Lung (tissue), 12 donors: Measurements from ENCODE around the gene FSCN2. TPM values are rescaled to one million over a fixed set of nuclear protein-coding genes. Genes with fewer than 3 reads are reported as not detected.

Experiments used
- ATAC-seq: fragments of 200-7000 bp; cut with Tn5 transposase; one replicate; pipeline ENCODE4 v1.9.1; 2020; ENCODE audit warnings: moderate number of reproducible peaks; ENCODE audit not compliant: insufficient read depth, low FRiP score
- DNase-seq, 3 donors: peaks; one replicate each; pipeline ENCODE4 v3.0.0-alpha.2; 2013 to 2017
- H3K27ac ChIP-seq, 2 donors: one replicate each; pipeline ENCODE4 v1.5.1; 2013; ENCODE audit warnings: mild to moderate bottlenecking in 2 of 2, moderate library complexity in 2 of 2, control low read depth in 1 of 2, inconsistent platforms in 1 of 2, low read depth in 1 of 2, low read length in 1 of 2
- H3K27me3 ChIP-seq, 3 donors: one replicate each; pipeline ENCODE4 v1.5.1; 2013; ENCODE audit warnings: low read length in 2 of 3; ENCODE audit not compliant: control insufficient read depth in 3 of 3, insufficient read depth in 3 of 3
- H3K36me3 ChIP-seq, 4 donors: one replicate each; pipeline ENCODE4 v1.5.1; 2013; ENCODE audit warnings: low read length in 4 of 4, mild to moderate bottlenecking in 1 of 4, moderate library complexity in 1 of 4; ENCODE audit not compliant: control insufficient read depth in 4 of 4, insufficient read depth in 4 of 4
- H3K4me1 ChIP-seq, 5 donors: one replicate each; pipeline ENCODE4 v1.5.1; 2013; ENCODE audit warnings: low read length in 5 of 5, mild to moderate bottlenecking in 2 of 5, moderate library complexity in 1 of 5; ENCODE audit not compliant: control insufficient read depth in 5 of 5, insufficient read depth in 5 of 5
- H3K4me3 ChIP-seq: one replicate; pipeline ENCODE4 v1.5.1; 2013; ENCODE audit warnings: mild to moderate bottlenecking, control low read depth, moderate library complexity
- H3K9ac ChIP-seq, 2 donors: one replicate each; pipeline ENCODE4 v1.5.1; 2013; ENCODE audit warnings: low read length in 2 of 2, control low read depth in 1 of 2; ENCODE audit not compliant: insufficient read depth in 1 of 2
- H3K9me3 ChIP-seq, 4 donors: one replicate each; pipeline ENCODE4 v1.5.1; 2013; ENCODE audit warnings: low read length in 3 of 4, mild to moderate bottlenecking in 1 of 4, moderate library complexity in 1 of 4; ENCODE audit not compliant: control insufficient read depth in 4 of 4, insufficient read depth in 3 of 4
- WGBS, 2 donors: extraction: QIAGEN DNeasy Blood & Tissue Kit; methylation state at CpG; one replicate each; pipeline ENCODE4 v1.1.7; 2013; 5-methylcytosine and 5-hydroxymethylcytosine counted together
- polyA plus RNA-seq, 2 donors: library from polyadenylated mRNA; stranded (reverse); fragments of 200-250 nt; gene quantifications; one replicate each; pipeline ENCODE4 v1.2.1, GENCODE V29; 2013
- total RNA-seq, 2 donors: library from RNA; depleted of rRNA in 1 of 2; stranded (reverse); fragments of >200 nt in 1 of 2; gene quantifications; one replicate each; pipeline ENCODE4 v1.2.1, GENCODE V29; 2014 to 2021
- TF ChIP-seq, protein P1 (sequence below): IDR thresholded peaks from 2 replicates; pipeline ENCODE4 v1.5.1; 2012; ENCODE audit warnings: mild to moderate bottlenecking; ENCODE audit errors: control extremely low read depth, extremely low read depth
- donor health status: control.
- donor health status: control.
- donor health status: Bipolar disorder and iron deficiency.
- donor health status: healthy.
- donor health status: DM: yes; HTN: yes; CAD: no.

FSCN2 gene
- total and polyA plus RNA-seq, 4 donors: 0.46 to 3.9 (median 1.9) TPM

DNA sequence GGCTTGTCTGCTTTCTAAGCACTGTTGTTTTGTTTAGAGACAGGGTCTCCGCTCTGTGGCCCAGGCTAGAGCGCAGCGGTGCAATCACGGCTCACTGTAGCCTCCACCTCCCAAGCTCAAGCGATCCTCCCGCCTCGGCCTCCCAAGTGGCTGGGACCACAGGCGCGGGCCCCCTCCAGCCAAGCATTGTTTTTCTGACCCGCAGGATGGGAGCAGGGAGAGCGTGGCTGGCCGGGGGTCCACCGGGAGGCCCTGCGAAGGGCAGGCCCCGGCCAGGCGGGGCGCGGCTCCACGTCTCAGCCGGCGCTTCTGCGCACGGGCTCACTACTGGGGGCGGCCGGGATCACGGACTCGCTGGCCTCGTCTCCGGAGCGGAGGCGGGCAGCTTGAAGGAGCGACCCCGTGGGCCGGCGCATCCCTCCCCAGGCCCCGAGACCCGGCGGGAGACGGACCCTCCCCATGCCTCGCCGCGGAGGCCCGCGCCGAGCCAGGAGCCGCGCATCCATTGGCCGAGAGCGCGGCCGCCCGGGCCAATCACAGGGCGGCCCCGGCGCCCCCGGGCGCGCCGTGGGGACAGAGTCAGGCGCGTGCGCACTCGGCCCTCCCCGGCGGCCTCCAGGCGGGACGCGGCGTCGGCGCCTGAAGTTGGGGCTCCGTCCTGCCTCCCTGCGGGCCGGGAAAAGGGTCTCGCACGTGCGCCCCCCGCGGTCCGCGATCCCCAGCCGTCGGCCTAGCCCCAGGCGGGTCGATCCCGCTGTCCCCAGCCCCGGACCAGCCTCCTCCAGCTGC lies 40.5 kb upstream of the FSCN2 start:
- 8 to 11% methylated on average over 72 to 87 of the region's 87 CpGs for WGBS, 2 donors
- no peaks in the 10 kb centered on the region for H3K27me3 ChIP-seq
- TF ChIP-seq, protein P1, sequence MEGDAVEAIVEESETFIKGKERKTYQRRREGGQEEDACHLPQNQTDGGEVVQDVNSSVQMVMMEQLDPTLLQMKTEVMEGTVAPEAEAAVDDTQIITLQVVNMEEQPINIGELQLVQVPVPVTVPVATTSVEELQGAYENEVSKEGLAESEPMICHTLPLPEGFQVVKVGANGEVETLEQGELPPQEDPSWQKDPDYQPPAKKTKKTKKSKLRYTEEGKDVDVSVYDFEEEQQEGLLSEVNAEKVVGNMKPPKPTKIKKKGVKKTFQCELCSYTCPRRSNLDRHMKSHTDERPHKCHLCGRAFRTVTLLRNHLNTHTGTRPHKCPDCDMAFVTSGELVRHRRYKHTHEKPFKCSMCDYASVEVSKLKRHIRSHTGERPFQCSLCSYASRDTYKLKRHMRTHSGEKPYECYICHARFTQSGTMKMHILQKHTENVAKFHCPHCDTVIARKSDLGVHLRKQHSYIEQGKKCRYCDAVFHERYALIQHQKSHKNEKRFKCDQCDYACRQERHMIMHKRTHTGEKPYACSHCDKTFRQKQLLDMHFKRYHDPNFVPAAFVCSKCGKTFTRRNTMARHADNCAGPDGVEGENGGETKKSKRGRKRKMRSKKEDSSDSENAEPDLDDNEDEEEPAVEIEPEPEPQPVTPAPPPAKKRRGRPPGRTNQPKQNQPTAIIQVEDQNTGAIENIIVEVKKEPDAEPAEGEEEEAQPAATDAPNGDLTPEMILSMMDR: no peak
- peak; percentile 83 to 89 (median 84) for DNase-seq
- H3K4me1 ChIP-seq: peaks cover 0 to 27% (median under 1%) of the 10 kb centered on the region in 5 donors
- H3K4me3 ChIP-seq: peak overlapping the region; percentile 39
- ATAC-seq: peak; percentile 89
- H3K27ac ChIP-seq: peak overlapping the region; percentile 88 to 99
- H3K9ac ChIP-seq: peak overlapping the region in 1 of 2 donors; percentile 25
- no peaks in the 10 kb centered on the region for H3K9me3 ChIP-seq
- no peaks in the 10 kb centered on the region for H3K36me3 ChIP-seq

DNA sequence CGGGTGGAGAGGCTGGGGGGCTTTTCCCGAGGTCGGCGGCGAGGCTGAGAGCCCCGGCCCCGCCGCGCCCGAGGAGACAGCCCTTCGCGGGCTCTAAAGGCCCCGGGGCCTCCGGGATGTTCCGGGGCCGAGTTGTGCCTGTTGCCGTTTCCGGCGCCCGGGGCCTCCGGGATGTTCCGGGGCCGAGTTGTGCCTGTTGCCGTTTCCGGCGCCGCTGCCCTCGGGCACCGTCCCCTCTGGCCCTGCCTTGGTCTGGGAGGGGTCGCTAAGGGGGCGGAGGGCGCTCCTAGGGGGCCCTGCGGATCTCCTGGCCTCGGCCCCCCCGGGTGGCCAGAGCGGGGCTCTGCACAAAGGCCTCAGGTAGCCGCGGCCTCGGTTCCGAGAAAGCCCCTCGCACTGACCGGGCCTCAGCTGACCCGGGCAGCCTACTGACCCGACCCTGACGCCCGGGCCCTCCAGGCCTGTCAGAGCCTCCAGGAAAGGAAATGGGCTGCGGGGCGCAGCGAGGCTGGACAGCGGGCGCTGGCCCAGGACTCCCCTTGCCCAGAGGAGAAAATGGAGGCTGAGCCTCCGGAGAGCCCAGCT lies 39.8 kb upstream of the FSCN2 start:
- WGBS, 2 donors: 11 to 13% methylated on average over 36 to 52 of the region's 52 CpGs
- no peaks in the 10 kb centered on the region for H3K9me3 ChIP-seq
- H3K27ac ChIP-seq: peak overlapping the region; percentile 88 to 99
- H3K27me3 ChIP-seq: no peaks in the 10 kb centered on the region
- H3K4me3 ChIP-seq: peak overlapping the region; percentile 39
- ATAC-seq (no peak), DNase-seq (no peak)
- peaks cover 0 to 23% (median 0%) of the 10 kb centered on the region in 5 donors for H3K4me1 ChIP-seq
- H3K9ac ChIP-seq: peak overlapping the region in 1 of 2 donors; percentile 25
- H3K36me3 ChIP-seq: no peaks in the 10 kb centered on the region
- TF ChIP-seq, protein P1: no peak

DNA sequence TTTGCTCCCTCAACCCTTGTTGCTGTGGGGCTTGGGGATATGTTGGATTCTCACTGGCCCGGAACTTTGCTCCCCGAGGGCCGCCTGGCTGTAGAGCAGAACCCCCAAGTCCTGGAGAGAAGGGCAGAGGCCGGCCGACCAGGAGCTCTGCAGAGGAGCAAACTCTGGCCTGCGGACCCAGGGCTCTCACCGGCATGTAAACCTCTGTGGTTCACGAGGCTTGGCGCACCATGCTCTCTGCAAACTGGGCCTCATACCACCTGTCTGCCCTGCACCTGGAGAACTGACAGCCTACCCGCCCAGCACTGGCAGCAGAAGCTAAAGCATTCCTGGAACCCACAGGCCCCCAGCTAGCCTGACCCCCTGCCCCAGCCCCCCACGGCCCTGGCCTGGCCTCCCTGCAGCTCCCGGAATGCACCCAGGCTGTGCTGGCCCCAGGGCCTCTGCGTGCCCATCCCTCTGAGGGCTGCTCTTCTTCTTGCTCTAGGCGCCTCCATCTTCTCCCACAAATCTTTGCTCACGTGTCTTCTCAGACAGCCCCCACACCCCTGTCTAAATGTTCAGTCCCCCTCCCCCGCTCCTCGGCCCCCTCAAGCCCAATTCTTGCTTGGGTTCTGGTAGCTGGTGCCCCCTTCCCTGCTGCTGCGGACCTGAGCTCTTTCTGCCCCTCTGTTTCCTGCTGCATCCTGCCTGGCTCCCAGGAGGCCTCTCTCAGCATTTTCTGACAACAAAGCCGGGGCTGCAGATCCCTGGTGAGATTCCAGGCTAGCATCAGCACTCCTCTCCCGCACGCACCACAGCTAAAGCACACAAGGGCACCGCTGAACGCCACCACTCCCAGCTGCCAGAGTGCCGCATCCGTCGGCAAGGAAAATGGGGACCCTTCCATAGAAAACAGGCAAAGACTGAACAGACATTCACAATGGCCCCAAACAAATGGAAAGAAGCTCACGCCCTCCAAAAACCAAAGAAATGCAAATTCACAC lies 38.9 kb upstream of the FSCN2 start:
- no peaks in the 10 kb centered on the region for H3K36me3 ChIP-seq
- no peak overlapping the region for H3K4me3 ChIP-seq
- no peak overlapping the region for H3K9ac ChIP-seq
- 88 to 89% methylated on average over 27 of the region's 27 CpGs for WGBS, 2 donors
- H3K27me3 ChIP-seq: no peaks in the 10 kb centered on the region
- H3K9me3 ChIP-seq: no peaks in the 10 kb centered on the region
- peak in 2 of 3 donors; percentile 53 to 54 for DNase-seq
- H3K4me1 ChIP-seq: peaks cover 0 to 15% (median 0%) of the 10 kb centered on the region in 5 donors
- ATAC-seq: no peak
- no peak overlapping the region for H3K27ac ChIP-seq
- TF ChIP-seq, protein P1: no peak
